AG09319 (cell line): ENCODE results near the gene MAP2.

ENCODE experiments used
- DNase-seq: peaks from one replicate; pipeline ENCODE4 v3.0.0-alpha.2; 2010; ENCODE audit warnings: low read depth; ENCODE audit errors: extremely low read depth
- CTCF ChIP-seq: IDR thresholded peaks from 2 replicates; pipeline ENCODE4 v1.5.1; 2011; ENCODE audit warnings: low read depth, mild to moderate bottlenecking, inconsistent platforms, low read length, moderate library complexity

The MAP2 gene

GRCh38 chr2:209398463-209398862 lies 25.4 kb upstream of the MAP2 start:
- DNase-seq = no peak
- no peak for TF ChIP-seq CTCF

GRCh38 chr2:209401788-209402187 lies 22.1 kb upstream of the MAP2 start:
- DNase-seq = no peak
- no peak for TF ChIP-seq CTCF

GRCh38 chr2:209411296-209411695 lies 12.6 kb upstream of the MAP2 start:
- TF ChIP-seq CTCF = no peak
- no peak for DNase-seq

GRCh38 chr2:209411718-209412117 lies 12.1 kb upstream of the MAP2 start:
- no peak for TF ChIP-seq CTCF
- DNase-seq = no peak

GRCh38 chr2:209413311-209414014 lies 10.4 kb upstream of the MAP2 start:
- DNase-seq = no peak
- TF ChIP-seq CTCF = no peak

GRCh38 chr2:209416913-209417312 lies 6.9 kb upstream of the MAP2 start:
- DNase-seq = no peak
- no peak for TF ChIP-seq CTCF

- no peak for TF ChIP-seq CTCF
- no peak for DNase-seq
Measured at GRCh38 chr2:209422191-209422754, 1.6 kb upstream of the MAP2 start.
